ENCODE measurements around the gene LDB3. TPM values are rescaled to one million over a fixed set of nuclear protein-coding genes. Genes with fewer than 3 reads are reported as not detected.
A peak's percentile ranks its signal among the peaks of the same experiment; 100 is the strongest.

Gene LDB3
- total RNA-seq, 1 donor from 2014 or later, result 0.16 TPM

DNA sequence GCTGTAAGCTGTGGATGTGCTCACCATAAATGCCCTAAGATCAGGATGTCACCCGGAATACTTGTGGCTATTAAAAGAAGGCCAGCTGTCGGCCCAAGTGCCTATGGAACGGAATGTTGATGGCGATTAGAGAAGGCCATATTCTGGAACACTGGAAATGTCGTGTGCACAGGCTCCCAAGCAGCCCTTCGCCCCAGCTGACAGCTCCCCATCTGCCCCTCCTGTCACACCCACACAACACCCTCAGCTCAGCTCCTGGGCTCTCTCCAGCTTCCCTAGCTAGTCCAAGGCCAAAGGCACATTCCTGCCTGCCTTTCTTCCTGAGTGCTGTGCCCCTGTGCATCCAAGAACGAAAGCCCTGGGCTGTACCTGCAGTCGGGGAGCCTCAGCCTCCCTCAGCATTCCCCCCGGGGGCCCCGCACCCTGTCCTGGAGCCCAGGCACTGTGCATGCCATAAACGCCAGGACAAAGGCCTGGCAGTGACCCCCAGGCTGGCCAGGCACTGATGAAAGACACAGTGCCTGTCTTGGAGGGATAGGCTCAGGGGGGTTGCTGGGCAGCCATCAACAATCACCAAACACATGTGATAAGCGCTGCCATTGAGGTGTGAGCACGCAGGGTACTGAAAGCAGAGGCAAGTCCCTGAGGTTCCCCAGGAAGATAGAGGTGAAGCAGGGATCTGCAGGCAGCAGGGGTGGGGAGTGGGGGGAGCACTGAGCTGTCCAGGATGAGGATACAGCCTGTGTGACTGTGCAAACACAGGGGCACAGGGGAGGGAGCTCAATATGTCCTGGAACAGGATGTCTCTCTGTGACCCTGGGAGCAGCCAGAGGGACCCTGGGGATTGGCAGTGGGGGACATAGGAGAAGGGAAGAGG is 3.7 kb upstream of the LDB3 start:
- no peak for DNase-seq

DNA sequence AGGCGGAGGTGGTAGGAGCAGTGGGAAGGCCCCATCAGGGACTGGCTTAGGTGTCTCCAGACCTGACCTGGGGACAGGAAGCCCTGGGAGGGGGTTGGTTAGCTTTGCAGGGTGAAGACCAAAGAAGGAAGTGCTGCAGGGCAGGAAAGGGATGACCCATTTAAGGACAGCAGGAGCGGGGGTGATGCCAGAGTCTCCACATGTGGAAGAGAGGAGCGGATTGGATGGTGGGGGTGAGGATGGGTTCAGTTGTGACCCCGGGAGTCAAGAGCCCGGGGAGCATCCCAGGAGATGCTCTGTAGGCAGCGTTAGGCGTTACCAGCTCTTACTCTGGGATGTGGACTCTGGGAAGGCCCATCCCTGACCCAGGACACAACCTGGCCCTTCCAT is 3.1 kb upstream of the LDB3 start:
- no peak for DNase-seq

DNA sequence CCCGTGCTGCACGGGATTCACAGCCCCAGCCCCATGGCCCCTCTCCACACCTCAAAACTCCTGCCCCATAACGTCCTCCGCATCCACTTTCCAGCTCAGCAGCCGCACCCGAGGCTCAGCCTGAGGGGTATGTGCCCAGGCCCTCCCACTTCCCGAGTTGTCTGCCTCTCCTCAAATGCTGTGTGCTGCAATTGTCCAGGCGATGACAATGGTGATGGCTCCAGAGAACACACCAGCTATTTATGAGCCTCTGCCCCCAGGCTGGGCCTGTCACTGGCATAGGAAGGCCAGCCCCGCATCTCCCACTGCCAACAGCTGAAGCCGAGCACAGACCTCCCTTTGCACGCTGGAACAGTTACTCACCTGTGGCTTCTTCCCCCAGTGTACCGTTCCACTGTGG is 2.4 kb upstream of the LDB3 start:
- DNase-seq, result peak; percentile 72

DNA sequence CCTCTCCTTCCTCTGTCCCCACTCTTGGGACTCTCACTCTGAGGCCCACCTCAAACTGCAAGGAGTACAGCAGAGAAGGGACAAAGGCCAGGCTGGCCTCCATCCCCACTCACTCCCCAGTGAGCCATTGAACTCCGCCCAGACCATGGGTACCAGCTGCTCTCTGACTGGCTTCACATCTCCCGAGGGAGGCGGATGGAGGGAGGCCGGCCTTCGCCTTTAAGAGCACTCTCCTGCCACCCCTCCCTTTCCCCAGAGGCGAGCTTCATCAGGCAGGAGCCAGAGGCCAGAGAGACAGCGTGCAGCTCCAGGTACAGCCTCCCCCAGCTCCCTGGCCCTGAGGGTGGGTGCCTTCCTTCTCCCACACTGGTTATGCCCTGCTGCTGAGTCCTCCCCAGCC is 1.8 kb upstream of the LDB3 start:
- peak; percentile 37 for DNase-seq

DNA sequence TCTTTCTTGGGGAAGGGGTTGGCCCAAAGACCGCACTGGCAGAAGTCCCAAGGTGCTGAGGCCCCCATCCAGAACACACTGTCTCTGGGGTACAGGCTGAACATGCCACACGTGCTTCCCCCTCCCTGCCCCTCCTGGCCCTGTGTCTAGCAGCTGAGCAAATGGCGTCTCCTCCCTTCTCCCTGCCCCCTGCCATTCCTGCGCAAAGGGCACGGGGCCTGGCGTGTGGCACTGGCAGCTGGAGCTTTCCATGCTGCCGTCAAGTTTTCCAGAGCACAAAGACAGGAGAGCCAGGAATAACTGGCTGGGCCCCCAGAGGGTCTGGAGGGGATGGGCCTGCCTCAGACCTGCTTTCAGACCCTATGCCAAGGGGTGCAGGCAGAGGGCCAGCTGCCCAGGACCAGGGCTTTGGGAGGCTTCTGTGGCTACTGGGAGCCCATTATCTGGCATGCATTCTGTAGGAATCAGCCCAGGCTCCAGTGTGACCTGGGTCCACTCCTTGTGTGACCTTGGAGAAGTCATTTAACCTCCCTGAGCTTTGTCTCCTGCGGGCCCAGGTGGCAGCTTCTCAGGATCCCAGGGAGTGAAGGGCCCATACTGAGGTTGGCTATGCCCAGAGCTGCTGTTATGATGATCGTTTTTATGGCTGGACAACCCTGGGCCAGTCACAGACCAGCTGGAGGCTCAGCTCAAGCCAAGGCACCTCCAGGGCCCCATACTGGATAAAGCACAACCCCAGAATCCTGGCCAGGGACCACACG is 710 bp upstream of the LDB3 start:
- no peak for DNase-seq

DNA sequence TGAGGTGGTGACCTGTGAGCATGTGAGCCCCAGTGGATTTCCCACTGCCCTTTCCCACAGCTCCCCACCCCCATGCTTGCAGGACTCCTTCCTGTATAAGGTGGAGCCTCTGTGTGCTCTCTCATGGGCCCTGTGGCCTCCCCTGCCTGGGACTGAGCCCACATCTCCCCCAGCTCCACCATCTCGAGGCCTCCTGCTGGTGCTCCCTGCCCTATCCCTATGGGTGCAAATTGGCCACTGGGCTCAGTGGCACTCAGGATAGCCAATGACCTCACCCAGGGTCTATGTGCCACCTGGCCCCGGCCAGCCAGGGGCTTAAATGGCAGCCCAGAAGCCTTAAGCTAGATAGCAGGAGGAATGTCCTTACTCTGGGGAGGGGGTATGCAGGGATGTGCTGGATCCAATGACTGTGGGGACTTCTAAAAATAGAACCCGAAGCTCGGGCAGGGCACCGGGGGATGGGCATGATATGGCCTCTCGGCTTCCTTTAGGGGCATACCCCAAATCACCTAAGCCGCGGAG is 2.0 kb downstream of the LDB3 start:
- DNase-seq, result no peak

DNA sequence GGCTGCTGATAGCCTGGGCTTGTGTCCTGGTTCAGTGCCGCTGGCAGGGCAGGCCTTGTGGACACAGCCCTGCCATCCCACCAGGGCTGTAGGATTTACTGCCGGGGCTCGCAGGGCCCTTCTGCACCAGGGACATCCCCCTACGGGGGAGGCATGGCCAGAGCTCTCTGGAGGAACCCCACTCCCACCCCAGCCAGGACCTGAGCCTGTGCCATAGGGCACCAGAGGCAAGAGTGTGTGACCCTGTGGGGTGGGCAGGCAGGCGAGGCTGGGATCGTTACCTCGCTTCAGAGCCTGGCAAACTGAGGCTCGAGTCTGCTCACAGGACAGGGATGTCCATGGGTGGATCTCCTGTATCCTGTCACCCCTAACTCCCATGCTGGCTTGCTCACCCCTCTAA is 2.6 kb downstream of the LDB3 start:
- DNase-seq, result no peak

DNA sequence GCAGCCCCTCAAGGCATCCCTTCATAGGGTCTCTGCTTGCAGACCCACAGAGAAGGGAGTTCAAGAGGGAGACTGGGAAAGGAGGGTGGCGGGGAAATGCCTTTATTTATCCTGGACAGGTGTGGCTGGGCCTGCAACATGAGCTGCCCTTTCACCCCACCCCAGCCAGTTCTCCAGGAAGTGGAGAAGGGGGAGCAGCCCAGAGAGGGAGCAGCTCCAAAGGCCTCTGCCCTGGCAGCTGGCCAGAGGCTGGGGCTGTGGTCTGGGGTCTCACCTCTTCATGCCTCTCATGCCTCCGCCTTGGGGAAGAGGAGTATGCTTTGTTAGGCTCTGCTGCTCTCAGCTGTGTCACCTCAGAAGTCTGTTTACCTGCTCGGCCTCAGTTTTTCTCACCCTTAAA is 3.1 kb downstream of the LDB3 start:
- no peak for DNase-seq

DNA sequence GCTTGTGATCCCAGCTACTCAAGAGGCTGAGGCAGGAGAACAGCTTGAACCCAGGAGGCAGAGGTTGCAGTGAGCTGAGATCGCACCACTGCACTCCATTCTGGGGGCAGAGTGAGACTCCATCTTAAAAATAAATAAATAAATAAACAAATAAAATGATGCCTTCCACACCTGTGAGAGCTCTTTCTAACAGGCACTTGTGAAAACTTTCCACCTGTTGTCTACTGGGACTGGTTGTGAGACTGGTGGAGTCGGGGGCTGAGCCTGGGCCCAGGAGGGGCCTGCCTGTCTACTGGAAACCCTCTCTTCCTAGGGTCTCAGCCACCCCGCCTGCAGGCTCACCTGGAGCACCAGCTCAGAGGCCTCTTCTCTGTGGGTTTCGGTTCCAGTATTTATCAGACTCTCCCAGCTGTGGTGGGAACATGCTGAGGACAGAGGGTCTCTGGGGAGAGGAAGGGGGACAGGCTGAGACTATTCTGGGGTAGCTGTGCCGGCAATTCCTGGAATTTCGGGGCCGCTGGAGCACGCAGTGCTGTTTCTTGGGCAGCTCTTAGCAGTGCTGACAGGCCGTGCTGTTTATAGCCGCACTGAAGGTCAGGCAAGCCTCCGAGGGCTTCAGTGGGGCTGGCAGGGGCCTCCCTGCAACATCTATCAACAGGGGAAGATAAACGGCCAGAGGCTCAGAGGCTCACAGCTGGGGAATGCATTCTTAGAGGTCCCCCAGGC is 3.8 kb downstream of the LDB3 start:
- no peak for DNase-seq

DNA sequence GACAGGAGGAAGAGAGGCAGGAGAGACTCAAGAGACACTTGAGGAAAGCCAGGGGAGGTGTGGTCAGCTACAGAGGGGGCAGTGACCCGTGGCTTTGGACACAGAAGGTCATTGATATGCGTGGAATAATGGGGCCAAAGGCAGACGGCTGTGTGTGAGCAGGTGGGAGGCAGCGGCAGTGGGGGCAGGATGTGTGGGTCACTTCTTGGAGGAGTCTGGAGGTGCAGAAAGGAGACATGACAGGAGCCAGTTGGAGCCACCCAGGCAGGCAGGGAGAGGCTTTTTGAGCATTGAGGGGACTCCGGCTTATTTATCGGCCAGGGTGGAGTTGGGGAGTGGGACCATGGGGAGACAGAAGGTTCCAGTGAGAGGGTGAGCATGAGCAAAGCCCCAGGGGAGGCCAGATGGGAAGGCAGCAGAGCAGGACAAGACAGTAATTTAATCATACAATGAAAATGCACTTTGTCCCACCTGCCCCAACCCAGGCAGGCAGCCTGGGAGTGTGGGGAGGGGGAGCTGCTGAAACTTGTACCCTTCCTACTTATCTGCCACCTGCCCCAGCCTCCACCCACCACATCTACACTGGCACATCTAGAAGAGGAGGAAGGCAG is 5.0 kb downstream of the LDB3 start:
- DNase-seq, result no peak

DNA sequence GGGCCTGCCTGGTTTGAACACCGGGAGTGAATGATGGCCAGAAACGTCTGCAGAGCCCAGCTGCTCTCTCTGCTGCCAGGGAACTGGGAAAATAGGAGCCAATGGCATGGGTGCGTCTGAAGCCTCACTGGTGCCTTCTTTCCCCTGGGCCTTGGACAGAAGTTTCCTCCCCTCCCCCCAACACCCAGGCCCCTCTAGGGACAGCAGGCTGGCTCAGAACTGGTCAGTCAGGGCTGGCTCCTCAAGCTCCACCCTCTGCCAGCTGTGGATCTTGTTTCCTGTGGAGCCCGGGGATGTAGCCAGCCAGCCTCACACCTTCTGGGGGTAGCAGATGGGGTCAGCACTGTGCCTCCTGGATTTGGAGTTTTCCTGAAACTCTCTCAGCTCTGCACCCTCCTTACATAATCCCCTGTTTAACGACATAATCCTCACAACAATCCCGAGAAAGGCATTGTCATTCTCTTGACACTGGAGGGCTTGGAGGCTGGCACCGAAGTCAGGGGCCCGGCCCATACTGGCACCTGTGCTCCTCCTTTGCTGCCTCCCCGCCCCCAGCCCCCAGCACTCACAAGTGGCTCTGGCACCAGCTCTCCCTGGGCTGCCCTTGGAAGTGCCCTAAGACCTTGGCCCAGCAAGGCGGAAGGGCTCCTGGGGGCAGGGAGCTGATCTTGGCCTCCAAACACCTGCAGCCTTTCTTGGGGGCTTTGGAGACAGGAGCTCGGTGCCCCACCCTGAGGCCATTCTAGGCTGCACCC is 5.7 kb downstream of the LDB3 start:
- no peak for DNase-seq

DNA sequence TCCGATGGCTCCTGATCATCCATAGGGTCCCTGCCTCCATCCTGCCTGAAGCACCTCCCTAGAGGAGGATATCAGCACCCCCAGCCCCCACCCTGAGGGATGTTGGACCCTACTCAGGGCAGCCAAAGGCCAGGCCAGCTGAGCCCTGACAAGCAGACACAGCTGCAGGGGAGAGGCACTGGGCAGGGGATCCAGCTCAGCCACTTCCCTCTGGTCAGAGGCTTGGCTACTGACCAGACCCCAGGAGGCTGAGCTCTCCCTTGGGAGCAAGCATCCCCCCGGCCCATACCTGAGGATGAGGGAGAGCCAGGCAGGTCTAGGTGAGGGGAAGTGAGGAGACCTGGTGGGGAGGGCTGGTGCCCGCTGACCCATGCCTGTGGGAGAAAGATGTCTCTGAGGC is 6.6 kb downstream of the LDB3 start:
- no peak for DNase-seq

DNA sequence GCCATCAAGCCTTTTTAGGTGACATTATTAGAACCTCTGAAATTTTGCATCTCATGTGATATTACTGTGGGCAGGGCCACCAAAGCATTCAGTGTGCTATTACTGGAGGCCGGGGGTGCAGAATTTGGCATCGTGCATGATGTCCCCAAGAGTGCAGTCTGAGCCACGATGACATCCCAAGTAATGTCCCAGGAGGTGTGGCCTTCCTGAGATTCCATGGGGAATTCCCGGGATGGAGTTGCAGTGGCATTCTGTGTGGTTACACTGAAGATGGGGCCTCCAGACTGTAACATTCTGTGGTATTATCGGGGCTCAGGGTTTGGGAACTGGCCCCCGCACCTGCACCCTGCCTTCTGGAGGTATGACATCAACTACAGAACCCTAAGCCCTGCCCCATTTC is 9.1 kb downstream of the LDB3 start:
- no peak for DNase-seq

DNA sequence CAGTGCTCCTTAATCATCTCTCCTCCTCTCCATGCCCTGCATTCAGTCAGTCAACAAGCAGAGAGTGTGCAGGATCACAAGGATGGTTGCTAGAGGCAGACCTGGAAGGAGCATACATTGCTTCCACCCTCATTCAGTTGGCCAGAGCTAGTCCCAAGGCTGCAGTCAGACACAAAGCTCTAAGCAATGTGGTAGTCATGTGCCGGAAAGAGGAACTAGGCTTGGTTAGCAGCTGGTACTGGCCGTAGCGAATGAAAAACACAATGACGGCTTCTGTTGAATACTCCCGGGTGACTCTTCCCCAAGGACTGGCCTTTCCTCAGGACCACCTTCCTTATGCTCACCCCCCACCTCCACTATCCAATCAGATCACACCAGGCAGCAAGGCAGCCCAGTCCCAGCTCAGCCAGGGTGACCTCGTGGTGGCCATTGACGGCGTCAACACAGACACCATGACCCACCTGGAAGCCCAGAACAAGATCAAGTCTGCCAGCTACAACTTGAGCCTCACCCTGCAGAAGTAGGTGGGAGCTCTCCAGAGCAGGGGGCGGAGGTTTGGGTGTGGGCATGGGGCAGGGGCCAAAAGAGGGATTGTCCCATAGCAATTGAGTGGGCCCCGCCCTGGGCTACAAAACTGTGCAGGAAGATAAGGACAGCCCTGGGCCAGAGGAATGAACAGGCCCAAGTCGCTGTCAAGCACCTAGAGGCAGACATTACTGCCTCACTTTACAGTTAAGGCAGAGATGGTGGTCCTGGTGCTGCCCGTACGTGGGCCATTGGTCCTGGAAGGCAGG is 10.9 kb downstream of the LDB3 start:
- DNase-seq, result no peak

DNA sequence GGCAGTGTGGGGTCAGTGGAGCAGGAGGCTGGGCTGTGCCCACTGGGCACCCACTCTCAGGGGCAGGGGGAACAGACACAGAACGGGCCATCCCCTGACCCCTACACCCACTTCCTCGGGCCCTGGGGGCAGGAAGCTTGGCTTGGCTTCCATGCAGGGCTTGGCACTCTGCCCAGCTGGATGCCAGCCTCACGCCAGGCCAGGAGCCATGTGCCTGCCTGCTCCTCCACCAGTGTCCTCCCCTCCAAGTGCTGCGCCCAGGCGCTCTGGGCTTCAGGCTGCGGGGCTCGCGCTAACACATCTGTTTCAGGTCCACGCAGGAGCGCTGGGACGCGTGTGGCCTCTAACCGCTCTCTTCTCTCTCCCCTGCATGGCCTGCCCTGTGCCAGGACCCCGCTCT is 12.7 kb downstream of the LDB3 start:
- no peak for DNase-seq

DNA sequence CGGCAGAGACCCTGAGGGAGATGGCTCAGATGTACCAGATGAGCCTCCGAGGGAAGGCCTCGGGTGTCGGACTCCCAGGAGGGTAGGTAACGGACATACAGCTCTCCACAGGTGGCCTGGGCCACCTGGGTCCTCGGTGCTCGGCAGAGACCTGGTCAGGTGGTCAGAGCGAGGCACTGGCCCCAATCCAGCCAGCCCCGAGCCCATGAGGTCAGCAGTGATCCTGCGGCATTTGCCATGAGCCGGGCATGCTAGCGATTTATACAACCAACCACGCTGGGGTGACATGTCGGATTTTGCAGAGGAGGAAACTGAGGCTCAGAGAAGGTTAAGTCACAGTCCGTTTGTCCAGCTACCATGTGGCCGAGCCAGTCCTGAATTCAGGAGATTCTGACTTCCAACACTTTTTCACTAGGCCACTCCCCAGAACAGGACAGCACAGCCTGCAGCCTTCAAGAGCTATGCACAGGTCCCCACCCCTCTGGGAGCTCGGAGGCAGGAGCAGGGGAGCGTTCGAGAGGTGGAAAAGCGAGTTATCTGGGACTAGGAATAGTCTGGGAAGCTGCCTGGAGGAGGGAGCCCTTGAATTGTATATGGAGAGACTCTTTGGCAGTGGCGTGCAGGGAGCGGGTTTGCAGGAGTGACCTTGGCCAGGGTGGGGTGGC is 13.5 kb downstream of the LDB3 start:
- DNase-seq, result no peak

DNA sequence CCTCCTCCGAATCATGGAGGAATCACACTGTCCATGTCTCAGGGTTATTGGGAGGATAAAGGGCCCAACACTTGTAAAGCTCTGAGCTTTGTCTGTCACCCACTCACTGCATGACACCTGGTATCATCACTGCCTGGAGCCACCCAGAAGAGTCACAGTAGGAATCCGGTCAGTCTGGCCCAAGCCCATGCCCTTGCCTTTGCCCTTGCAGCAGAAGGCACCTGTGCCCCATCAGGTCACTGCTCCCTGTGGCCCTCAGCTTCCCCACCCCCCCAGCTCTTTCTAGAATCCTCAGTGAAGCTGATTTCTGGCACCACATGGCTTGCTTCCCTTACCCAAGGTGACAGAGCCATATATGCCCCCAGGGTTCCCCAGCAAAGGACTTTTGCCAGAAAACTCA is 14.4 kb downstream of the LDB3 start:
- DNase-seq, result no peak

DNA sequence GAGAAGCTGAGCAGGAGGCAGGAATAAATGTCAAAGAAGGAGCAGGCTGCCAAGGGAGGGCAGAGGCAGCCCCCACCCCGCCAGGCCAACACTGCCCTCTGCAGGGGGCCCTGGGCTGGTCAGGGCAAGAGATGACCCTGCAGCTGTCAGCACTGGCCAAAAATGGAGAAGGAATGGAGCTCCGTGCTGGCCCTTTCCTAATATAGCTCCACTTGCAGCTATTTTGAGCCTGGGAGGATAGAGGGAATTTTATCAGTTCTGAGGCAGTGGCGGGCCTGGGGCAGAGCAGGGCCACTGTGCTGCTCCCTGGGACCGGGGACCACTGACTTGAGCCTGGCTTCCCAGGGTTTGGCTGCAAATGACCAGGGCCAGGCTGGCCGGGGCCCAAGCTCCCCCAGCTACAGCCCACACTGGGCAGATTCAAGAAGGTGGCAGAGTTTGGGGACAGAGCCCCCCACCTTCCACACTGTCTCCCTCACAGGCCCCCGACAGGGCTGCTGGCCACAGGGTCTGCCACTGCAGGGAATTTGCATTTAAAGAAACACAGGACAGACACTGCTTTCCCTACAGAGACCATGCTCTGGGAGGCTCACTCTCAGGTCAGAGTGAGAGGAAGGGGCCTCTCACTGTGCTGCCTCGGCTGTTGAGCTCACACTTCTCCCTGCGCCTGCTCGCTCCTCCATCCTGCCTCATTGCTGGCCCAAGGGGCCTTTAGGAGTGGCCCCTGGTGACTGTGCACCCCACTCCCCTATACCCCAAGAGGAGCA is 16.2 kb downstream of the LDB3 start:
- DNase-seq, result peak; percentile 15

DNA sequence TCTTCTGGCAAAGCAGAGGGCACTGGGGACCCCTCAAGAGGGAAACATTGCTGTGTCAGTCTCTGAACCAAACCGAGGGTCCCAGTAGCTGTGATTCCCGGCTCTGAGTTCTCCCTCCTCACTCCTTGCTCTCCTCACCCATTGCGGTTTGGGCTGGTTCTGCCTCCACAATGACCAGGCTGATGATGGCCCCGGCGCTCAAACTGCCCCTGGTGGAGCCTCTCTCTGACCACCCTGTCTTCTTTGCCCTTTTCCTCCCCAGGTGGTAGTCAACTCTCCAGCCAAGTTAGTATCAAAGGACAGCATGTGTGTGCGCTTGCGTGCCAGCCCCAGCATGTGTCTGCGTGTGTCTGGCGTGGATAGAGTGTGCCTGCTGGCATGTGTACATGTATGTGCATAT is 17.1 kb downstream of the LDB3 start:
- no peak for DNase-seq

Measured in occipital lobe (tissue), 2 donors.